ENCODE measurements around the gene FBXL13. TPM values are rescaled to one million over a fixed set of nuclear protein-coding genes. Genes with fewer than 3 reads are reported as not detected.
"Not testable (repeated sequence)": the region's sequence is repeated elsewhere in the genome, so short reads cannot be mapped to it uniquely, and the experiment has no call there.

FBXL13 gene
- total RNA-seq, 1 donor from 2014 or later = 4.0 TPM

DNA sequence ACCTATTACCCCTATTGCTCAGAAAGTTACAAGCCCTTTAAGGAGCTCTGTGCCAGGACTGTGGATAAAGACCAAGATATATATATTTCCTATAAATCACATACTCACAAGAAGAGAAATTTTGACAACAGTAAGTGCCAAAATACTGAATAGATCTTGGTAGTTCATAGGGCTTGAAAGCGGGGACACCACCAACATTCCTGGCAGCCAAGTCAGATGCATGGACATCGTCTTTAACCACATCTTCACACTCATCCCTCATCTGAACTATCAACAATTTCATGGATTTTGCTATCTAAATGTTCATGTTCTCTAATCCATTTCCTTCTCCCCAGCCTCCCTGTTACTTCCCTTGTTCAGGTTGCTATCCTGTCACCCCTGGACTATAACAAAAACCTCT is 229.2 kb downstream of the FBXL13 start:
- H3K36me3 Mint-ChIP-seq = no peaks in the 10 kb centered on the region
- TF ChIP-seq, protein P1, sequence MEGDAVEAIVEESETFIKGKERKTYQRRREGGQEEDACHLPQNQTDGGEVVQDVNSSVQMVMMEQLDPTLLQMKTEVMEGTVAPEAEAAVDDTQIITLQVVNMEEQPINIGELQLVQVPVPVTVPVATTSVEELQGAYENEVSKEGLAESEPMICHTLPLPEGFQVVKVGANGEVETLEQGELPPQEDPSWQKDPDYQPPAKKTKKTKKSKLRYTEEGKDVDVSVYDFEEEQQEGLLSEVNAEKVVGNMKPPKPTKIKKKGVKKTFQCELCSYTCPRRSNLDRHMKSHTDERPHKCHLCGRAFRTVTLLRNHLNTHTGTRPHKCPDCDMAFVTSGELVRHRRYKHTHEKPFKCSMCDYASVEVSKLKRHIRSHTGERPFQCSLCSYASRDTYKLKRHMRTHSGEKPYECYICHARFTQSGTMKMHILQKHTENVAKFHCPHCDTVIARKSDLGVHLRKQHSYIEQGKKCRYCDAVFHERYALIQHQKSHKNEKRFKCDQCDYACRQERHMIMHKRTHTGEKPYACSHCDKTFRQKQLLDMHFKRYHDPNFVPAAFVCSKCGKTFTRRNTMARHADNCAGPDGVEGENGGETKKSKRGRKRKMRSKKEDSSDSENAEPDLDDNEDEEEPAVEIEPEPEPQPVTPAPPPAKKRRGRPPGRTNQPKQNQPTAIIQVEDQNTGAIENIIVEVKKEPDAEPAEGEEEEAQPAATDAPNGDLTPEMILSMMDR (conservative IDR thresholded peaks at IDR 0.05) = no peak
- peaks cover 5% of the 10 kb centered on the region for H3K9me3 Mint-ChIP-seq
- no peak for DNase-seq (ENCODE audit: extremely low spot score, unreplicated experiment)
- H3K4me1 Mint-ChIP-seq (ENCODE audit: unreplicated experiment) = peaks cover 20% of the 10 kb centered on the region
- H3K27ac Mint-ChIP-seq = no peak overlapping the region
- H3K27me3 Mint-ChIP-seq = no peaks in the 10 kb centered on the region
- H3K4me3 Mint-ChIP-seq = no peak overlapping the region

DNA sequence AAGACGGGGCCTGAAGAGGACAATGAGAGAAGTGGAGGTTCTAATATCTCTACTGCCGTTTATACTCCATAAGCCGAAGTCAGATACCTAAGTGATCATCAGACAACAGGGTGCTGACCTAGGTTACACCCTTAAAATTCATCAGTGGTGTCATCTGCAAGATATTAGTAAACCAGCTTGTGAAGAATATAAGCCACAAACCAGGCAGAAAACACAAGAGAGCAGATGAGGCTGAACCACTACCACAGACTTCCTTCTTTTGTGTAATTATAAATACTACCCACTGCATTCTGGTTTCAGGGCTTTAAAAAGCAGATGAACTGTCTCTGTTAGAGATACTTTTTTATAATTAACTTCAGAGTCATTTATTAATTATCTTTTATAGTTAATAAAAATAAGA is 230.7 kb downstream of the FBXL13 start:
- H3K4me1 Mint-ChIP-seq (ENCODE audit: unreplicated experiment) = peaks cover 14% of the 10 kb centered on the region
- TF ChIP-seq, protein P1 (conservative IDR thresholded peaks at IDR 0.05) = no peak

DNA sequence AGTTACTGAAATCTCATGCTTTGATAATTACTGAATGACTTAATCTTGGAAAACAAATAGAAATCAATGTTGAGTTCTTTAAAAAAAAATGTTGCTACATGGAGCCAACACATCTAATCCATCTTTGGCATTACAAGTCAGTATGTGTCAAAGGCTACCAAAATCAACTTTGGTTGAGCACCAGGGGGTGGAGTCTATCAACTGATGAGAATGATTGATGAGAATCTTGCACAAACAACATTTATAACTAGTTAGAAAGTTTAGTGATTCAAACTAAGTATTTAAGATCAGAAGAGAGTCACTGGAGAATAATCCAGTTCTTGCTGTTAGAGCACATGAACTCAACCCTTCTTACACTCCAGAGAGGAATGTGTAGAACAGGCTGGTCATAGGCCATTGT is 232.3 kb downstream of the FBXL13 start:
- H3K4me1 Mint-ChIP-seq (ENCODE audit: unreplicated experiment) = peaks cover 21% of the 10 kb centered on the region
- no peak overlapping the region for H3K27ac Mint-ChIP-seq
- TF ChIP-seq, protein P1 (conservative IDR thresholded peaks at IDR 0.05) = no peak
- peaks cover 5% of the 10 kb centered on the region for H3K9me3 Mint-ChIP-seq
- no peak overlapping the region for H3K4me3 Mint-ChIP-seq
- H3K27me3 Mint-ChIP-seq = no peaks in the 10 kb centered on the region
- no peak for DNase-seq (ENCODE audit: extremely low spot score, unreplicated experiment)
- H3K36me3 Mint-ChIP-seq = no peaks in the 10 kb centered on the region

More for the DNA sequence above, 230.7 kb downstream of the FBXL13 start:
- H3K27ac Mint-ChIP-seq = no peak overlapping the region
- DNase-seq (ENCODE audit: extremely low spot score, unreplicated experiment) = no peak
- peaks cover 5% of the 10 kb centered on the region for H3K9me3 Mint-ChIP-seq
- H3K36me3 Mint-ChIP-seq = no peaks in the 10 kb centered on the region
- H3K27me3 Mint-ChIP-seq = no peaks in the 10 kb centered on the region
- no peak overlapping the region for H3K4me3 Mint-ChIP-seq

DNA sequence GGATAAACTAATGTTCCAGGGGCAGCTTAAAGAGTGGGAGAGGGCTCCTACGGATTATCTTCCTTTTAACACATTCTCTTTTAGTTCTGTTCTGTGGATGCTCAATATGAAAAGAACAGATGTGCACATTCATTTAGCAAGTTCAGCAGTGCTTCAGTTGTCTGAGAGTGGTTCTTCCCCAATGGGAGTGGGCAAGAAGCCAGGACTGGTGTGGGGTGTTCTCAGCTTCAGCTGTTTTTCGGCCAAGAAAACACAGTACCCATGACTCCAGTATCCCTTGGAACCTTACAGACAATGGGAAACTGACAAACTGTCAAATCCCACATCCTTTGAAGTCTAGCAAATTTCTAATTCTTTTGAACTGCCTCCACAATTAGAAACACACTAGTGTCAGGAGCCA is 233.3 kb downstream of the FBXL13 start:
- H3K27ac Mint-ChIP-seq = no peak overlapping the region
- no peak for DNase-seq (ENCODE audit: extremely low spot score, unreplicated experiment)
- peaks cover 28% of the 10 kb centered on the region for H3K4me1 Mint-ChIP-seq (ENCODE audit: unreplicated experiment)
- TF ChIP-seq, protein P1 (conservative IDR thresholded peaks at IDR 0.05) = no peak
- H3K9me3 Mint-ChIP-seq = peaks cover 8% of the 10 kb centered on the region
- H3K36me3 Mint-ChIP-seq = peaks cover 6% of the 10 kb centered on the region
- no peak overlapping the region for H3K4me3 Mint-ChIP-seq
- H3K27me3 Mint-ChIP-seq = no peaks in the 10 kb centered on the region

DNA sequence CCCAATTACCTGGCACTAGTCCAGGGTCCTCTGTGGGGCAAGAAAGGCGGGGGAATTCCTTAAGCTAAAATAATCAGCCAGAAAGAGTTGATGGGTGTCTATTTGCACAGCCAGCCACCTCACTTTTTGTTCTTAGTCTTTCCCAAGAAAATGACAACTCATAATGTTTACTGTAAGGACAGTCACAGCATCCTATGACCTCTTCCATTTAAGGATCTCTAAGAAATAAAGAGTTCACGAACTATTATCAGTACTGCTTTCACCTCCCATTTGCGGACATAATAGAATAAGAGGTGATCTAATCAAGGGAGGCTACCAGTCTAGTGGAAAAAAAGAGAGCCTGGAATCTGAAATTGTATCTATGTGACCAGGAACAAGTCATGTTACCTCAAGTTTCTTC is 234.2 kb downstream of the FBXL13 start:
- no peak for DNase-seq (ENCODE audit: extremely low spot score, unreplicated experiment)
- Mint-ChIP-seq H3K27me3 (no peaks in the 10 kb centered on the region), H3K4me3 (no peak overlapping the region), H3K4me1 (ENCODE audit: unreplicated experiment) (peaks cover 29% of the 10 kb centered on the region), H3K9me3 (peaks cover 9% of the 10 kb centered on the region), H3K27ac (no peak overlapping the region), H3K36me3 (peaks cover 7% of the 10 kb centered on the region)
- TF ChIP-seq, protein P1 (conservative IDR thresholded peaks at IDR 0.05) = no peak

DNA sequence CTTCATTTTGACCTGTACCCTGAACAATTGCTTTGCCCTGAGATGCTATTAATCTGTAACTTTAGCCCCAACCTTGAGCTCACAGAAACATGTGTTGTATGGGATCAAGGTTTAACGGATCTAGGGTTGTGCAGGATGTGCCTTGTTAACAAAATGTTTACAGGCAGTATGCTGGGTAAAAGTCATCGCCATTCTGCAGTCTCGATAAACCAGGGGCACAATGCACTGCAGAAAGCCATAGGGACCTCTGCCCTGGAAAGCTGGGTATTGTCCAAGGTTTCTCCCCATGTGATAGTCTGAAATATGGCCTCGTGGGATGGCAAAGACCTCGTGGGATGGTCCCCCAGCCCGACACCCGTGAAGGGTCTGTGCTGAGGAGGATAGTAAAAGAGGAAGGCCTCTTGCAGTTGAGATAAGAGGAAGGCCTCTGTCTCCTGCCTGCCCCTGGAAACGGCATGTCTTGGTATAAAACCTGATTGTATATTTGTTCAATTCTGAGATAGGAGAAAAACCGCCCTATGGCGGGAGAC is 236.0 kb downstream of the FBXL13 start:
- H3K9me3 Mint-ChIP-seq; H3K27ac Mint-ChIP-seq; H3K4me3 Mint-ChIP-seq; H3K27me3 Mint-ChIP-seq; H3K36me3 Mint-ChIP-seq; DNase-seq (ENCODE audit: extremely low spot score, unreplicated experiment): not testable (repeated sequence)
- peaks cover 34% of the 10 kb centered on the region for H3K4me1 Mint-ChIP-seq (ENCODE audit: unreplicated experiment)

Measured in type B pancreatic cell (in vitro differentiated cells).